Stimulated activated naive B cell treated with anti-CD40 and anti-IgM and Interleukin-4, amounts not matched to agents 10 μg/mL and 1 μg/mL and 100 μg/mL, for 72 hours (primary cell): Measurements from ENCODE around the gene SRRM3.
"Not testable (repeated sequence)": the region's sequence is repeated elsewhere in the genome, so short reads cannot be mapped to it uniquely, and the experiment has no call there.

Source experiments
- ATAC-seq, 2 donors: fragments of 150-1000 bp; cut with Tn5 transposase; replicated peaks; 2 replicates each; pipeline ENCODE4 v1.10.0; 2021; ENCODE audit warnings: moderate library complexity in 1 of 2
- DNase-seq: peaks from one replicate; pipeline ENCODE4 v3.0.0; 2021
- H3K27ac Mint-ChIP-seq: one replicate; pipeline ENCODE4 v1.8.0; 2022; ENCODE audit warnings: mild to moderate bottlenecking, mixed read lengths
- H3K27me3 Mint-ChIP-seq, 2 donors: one replicate each; pipeline ENCODE4 v1.8.0; 2022; ENCODE audit warnings: mixed read lengths in 2 of 2
- H3K36me3 Mint-ChIP-seq, 2 donors: one replicate each; pipeline ENCODE4 v1.8.0; 2022; ENCODE audit warnings: mixed read lengths in 2 of 2, mild to moderate bottlenecking in 1 of 2
- H3K4me1 Mint-ChIP-seq, 2 donors: one replicate each; pipeline ENCODE4 v1.8.0; 2022; ENCODE audit warnings: mixed read lengths in 2 of 2, mild to moderate bottlenecking in 1 of 2
- H3K4me3 Mint-ChIP-seq, 2 donors: one replicate each; pipeline ENCODE4 v1.8.0; 2022; ENCODE audit warnings: mild to moderate bottlenecking in 2 of 2, mixed read lengths in 2 of 2, moderate library complexity in 1 of 2
- H3K9me3 Mint-ChIP-seq, 2 donors: one replicate each; pipeline ENCODE4 v1.8.0; 2022; ENCODE audit warnings: mixed read lengths in 2 of 2, mild to moderate bottlenecking in 1 of 2

The SRRM3 gene

DNA sequence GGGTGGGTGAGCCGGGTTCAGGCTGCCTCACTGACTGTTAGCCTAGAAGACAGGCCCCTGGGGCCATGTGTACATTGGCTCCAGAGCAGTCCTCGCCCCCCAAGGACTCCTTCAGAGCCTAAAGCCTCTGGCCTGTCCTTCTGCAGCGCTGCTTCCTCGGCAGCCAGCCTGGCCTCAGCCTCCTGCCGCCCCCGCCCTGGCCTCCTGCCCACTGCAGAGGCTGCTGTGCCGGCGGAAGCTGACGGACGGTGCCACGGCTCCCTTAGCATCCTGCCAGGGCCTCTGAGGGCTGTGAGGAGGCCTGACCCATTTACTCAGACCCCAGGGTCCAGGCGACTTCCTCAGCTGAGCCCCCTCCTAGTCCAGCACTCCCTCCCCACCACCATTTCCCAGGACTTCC lies 4.9 kb downstream of the SRRM3 start:
- no peak for ATAC-seq
- no peaks in the 10 kb centered on the region for H3K4me1 Mint-ChIP-seq
- no peak overlapping the region for H3K4me3 Mint-ChIP-seq
- no peaks in the 10 kb centered on the region for H3K36me3 Mint-ChIP-seq
- peaks cover 36 to 60% of the 10 kb centered on the region in 2 donors for H3K27me3 Mint-ChIP-seq
- no peaks in the 10 kb centered on the region for H3K9me3 Mint-ChIP-seq
- DNase-seq, result no peak
- no peak overlapping the region for H3K27ac Mint-ChIP-seq

DNA sequence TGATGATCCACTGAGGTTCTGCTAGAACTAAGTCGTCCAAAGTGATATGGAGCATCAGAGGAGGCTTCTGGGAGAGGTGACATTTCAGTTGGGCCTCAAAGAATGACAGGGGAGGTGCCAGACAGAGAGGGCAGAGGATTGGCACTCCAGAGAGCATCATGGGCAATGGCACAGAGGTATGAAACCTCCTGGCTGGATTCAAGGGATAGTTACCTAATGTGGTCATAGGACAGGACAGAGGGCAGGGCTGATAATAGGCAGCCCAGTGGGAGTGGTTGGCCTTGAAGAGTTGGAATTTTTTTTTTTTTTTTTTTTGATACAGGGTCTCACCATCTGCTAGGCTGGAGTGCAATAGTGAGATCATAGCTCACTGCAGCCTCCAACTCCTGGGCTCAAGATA lies 7.6 kb downstream of the SRRM3 start:
- no peak overlapping the region for H3K4me3 Mint-ChIP-seq
- no peaks in the 10 kb centered on the region for H3K36me3 Mint-ChIP-seq
- no peak for ATAC-seq
- no peak for DNase-seq
- no peaks in the 10 kb centered on the region for H3K4me1 Mint-ChIP-seq
- H3K27me3 Mint-ChIP-seq, result peaks cover 21 to 48% of the 10 kb centered on the region in 2 donors
- H3K9me3 Mint-ChIP-seq, result no peaks in the 10 kb centered on the region
- H3K27ac Mint-ChIP-seq, result no peak overlapping the region

DNA sequence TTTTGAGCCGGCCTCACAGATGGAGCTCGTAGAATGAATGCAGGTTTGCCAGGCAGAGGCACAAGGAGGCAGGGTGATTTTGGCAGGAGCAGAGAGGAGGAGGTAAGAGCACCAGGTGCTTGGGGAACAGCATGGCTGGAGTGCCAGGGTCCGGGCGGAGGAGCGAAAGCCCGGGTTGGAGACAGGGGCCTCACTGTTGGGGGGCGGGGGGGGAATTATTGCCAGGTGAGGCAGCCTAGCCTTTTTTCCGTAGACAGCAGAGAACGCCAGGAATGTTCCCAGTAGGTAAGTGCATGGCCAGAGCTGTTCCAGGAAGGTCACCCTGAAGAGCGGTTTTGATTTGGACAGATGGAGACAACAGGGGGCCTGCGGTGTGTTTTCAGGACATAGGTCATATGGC lies 9.5 kb downstream of the SRRM3 start:
- H3K36me3 Mint-ChIP-seq, result no peaks in the 10 kb centered on the region
- ATAC-seq (no peak), DNase-seq (no peak)
- H3K9me3 Mint-ChIP-seq, result no peaks in the 10 kb centered on the region
- no peaks in the 10 kb centered on the region for H3K4me1 Mint-ChIP-seq
- H3K27me3 Mint-ChIP-seq, result peaks cover 8 to 39% of the 10 kb centered on the region in 2 donors
- no peak overlapping the region for H3K27ac Mint-ChIP-seq
- H3K4me3 Mint-ChIP-seq, result no peak overlapping the region

DNA sequence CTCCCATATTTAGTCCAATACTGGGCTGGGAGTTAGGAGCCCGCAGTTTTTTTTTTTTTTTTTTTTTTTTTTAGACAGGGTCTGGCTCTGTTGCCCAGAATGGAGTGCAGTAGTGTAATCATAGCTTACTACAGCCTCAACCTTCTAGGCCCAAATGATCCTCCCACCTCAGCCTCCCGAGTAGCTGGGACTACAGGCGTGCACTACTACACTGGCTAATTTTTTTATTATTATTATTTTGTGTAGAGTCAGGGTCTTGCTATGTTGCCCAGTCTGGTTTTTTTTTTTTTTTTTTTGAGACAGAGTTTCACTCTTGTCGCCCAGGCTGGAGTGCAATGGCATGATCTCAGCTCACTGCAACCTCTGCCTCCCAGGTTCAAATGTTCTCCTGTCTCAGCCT lies 13.7 kb downstream of the SRRM3 start:
- peaks cover 17 to 48% of the 10 kb centered on the region in 2 donors for H3K27me3 Mint-ChIP-seq
- H3K9me3 Mint-ChIP-seq, result not testable (repeated sequence)

DNA sequence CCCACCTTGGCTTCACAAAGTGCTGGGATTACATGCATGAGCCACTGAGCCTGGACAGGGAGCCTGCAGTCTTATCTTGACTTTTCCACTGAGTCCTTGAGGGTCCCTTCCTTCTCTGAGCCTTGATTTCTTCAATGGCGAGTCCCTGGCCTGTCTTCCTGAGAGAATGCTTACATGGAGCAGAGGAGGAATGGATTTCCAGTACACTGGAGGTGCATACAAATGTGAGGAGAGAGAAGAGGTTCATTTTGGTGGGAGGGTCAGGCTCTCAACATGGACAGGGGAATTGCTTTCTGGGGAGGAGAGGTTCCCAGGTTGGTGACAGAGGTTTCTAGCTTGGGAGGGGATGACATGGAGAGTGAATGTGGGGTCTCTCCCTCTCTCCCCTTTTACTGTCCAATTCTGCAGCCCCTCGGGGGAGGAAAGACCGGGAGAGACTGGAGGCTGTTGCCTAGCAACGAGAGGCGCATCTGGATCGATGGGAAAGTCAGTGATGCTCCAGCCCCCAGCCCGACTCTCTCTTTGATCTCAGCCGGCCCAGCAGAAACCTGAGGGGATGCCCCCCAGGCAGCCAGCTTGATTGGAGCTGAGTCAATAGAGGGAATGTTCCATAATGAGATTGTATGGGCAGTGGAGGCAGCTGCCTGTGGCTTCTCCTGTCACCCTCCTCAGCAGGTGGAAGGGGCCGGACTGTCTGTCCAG lies 14.8 kb downstream of the SRRM3 start:
- Mint-ChIP-seq H3K4me3 (no peak overlapping the region), H3K9me3 (no peaks in the 10 kb centered on the region)

More for the DNA sequence above, 13.7 kb downstream of the SRRM3 start:
- not testable (repeated sequence) for H3K4me1 Mint-ChIP-seq, H3K36me3 Mint-ChIP-seq, H3K27ac Mint-ChIP-seq, DNase-seq, H3K4me3 Mint-ChIP-seq, ATAC-seq

DNA sequence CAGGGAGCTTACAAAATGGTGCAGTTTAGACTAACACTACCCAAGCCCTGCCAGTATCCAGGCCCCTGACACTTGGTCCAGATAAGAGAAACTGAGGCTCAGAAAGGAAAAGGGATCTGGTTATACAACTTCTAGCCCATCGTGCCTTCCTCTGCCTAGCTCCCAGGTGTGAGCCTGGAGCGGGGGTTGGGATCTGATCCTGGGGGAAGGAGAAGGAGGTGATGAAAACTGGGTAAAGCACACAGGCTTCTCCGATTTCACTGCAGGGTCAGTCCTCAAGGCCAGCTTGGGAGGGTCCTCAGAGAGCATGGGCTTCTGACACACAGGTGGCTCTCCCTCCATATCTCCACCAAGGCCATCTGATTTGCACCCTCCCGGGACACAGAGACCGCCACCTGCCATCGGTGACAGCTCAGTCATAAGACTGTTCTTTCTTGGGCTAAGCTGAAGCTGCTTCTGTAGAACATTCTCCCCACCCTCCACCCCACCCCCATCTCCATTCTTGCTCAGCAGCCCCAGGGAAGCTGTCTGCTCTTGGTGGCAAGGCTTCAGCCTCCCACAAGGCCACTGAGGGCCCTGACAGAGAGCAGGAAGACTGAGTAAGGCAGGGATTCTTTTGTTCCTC lies 16.4 kb downstream of the SRRM3 start:
- Mint-ChIP-seq H3K4me3 (no peak overlapping the region), H3K4me1 (peaks cover 0 to 2% of the 10 kb centered on the region in 2 donors), H3K27ac (no peak overlapping the region), H3K27me3 (peaks cover 27 to 68% of the 10 kb centered on the region in 2 donors), H3K36me3 (no peaks in the 10 kb centered on the region), H3K9me3 (no peaks in the 10 kb centered on the region)
- ATAC-seq (no peak), DNase-seq (no peak)

More for the DNA sequence above, 14.8 kb downstream of the SRRM3 start:
- DNase-seq (no peak), ATAC-seq (no peak)
- no peak overlapping the region for H3K27ac Mint-ChIP-seq
- H3K36me3 Mint-ChIP-seq, result no peaks in the 10 kb centered on the region
- H3K4me1 Mint-ChIP-seq, result peaks cover 0 to 2% of the 10 kb centered on the region in 2 donors
- H3K27me3 Mint-ChIP-seq, result peaks cover 19 to 59% of the 10 kb centered on the region in 2 donors

DNA sequence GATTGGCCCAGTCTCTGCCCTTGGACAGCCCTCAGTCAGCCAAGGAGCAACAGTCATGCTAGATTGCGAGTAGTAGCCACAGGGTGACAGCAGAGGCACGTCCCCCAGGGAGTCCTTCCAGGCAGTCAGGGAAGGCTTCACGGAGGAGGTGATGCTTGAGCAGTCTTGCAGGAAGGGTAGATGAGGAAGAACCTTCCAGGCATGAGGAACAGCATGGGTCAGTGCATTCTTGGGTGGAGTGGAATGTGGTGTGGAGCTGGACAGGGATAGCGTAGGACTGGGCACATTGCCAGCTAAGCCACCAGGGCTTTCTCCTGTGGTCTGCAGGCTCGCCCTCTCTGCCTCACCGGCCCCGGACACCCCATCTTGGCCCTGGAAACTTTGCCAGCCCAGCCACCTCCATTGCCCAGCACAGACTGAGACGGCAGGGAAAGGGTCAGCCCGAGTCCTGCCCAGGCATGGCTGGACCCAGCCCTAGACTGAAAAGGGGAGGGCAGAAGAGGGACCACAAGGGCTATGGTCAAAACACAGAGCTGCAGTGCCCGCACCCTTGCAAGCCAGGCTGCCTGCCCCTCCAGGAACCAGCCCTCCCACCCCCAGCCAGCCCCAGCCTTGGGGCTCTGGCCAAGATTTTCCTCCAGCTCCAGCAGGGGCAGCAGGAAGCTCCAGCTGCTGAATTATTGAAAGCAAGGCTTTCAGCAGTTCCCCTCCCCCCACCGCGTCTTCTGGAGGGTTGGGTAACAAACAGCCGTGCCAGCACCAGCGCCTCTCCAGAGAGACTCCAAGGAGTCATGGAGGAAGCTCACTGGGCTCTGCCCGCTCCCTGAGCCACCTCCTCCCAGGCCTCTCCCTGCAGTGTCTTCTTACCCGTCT lies 18.7 kb downstream of the SRRM3 start:
- Mint-ChIP-seq H3K4me1 (peaks cover 0 to 2% of the 10 kb centered on the region in 2 donors), H3K4me3 (no peak overlapping the region), H3K9me3 (no peaks in the 10 kb centered on the region), H3K36me3 (no peaks in the 10 kb centered on the region), H3K27me3 (peaks cover 36 to 67% of the 10 kb centered on the region in 2 donors), H3K27ac (no peak overlapping the region)
- ATAC-seq (no peak), DNase-seq (no peak)

DNA sequence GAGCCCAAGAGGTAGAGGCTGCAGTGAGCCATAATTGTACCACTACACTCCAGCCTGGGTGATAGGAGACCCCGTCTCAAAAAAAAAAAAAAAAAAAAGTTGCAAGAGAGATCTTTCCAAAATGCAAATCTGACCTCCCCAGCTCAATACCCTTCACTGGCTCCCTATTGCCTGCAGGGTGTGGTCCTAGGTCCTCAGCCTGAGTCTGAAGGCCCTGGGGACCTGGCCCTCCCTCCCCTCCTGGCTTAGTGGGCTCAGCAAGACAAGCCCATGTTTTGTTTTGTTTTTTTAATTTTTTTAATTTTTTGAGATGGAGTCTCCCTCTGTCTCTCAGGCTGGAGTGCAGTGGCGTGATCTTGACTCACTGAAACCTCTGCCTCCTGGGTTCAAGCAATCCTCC lies 20.6 kb downstream of the SRRM3 start:
- peaks cover 0 to 2% of the 10 kb centered on the region in 2 donors for H3K4me1 Mint-ChIP-seq
- no peak for ATAC-seq
- no peak overlapping the region for H3K4me3 Mint-ChIP-seq
- peaks cover 0 to 3% of the 10 kb centered on the region in 2 donors for H3K9me3 Mint-ChIP-seq
- no peaks in the 10 kb centered on the region for H3K36me3 Mint-ChIP-seq
- H3K27ac Mint-ChIP-seq, result no peak overlapping the region
- no peak for DNase-seq
- peaks cover 37 to 68% of the 10 kb centered on the region in 2 donors for H3K27me3 Mint-ChIP-seq

DNA sequence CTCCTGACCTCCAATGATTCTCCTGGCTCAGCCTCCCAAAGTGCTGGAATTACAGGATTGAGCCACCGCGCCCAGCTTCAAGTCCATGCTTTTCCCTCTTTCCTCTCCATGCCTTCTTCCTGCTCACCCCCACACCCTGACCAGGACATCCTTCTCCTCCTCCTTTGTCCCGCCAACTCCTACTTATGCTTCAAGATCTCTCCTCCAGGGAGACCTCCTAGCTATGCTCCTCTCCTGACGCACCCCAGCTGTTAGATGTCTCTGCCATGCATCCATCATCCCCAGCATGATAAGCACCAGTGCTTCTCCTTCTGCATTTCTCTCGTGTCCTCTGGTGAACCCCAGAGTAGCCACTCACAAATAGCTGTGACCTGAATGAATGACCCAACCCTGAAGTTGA lies 21.1 kb downstream of the SRRM3 start:
- Mint-ChIP-seq H3K36me3 (no peaks in the 10 kb centered on the region), H3K27me3 (peaks cover 41 to 70% of the 10 kb centered on the region in 2 donors), H3K4me1 (peaks cover 0 to 2% of the 10 kb centered on the region in 2 donors), H3K27ac (no peak overlapping the region), H3K9me3 (peaks cover 0 to 5% of the 10 kb centered on the region in 2 donors), H3K4me3 (no peak overlapping the region)
- ATAC-seq, result no peak
- DNase-seq, result no peak

DNA sequence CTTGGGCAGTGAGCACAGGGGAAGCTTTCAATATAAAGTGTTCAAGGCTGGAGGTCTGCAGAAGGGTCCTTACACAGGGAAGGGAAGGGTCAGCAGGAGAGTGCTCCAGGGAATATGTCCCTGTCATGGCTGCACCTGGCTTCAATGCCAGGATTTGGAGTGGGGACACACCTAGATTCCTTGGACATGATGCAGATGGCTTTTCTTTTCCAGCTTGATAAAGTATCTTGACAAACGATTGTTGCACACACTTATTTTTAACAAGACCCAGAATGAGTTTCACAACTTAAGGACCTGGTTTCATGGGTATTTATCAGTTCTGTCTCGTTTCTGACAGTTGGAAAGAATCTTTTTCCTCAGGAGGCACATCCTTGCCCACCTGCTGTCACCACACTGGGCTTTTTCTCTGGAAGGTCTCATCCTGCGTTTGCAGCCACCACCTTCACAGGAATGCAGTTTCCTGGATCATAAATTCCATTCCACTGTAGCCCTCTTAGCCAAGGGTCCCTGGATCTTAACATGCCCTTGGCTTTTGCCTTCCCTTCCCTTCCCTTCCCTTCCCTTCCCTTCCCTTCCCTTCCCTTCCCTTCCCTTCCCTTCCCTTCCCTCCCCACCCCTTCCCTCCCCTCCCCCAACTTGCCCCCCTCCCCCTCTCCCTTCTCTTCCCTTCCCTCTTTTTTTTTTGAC lies 21.7 kb downstream of the SRRM3 start:
- no peak overlapping the region for H3K4me3 Mint-ChIP-seq
- peaks cover 41 to 70% of the 10 kb centered on the region in 2 donors for H3K27me3 Mint-ChIP-seq
- H3K4me1 Mint-ChIP-seq, result peaks cover 0 to 2% of the 10 kb centered on the region in 2 donors
- no peak overlapping the region for H3K27ac Mint-ChIP-seq
- no peaks in the 10 kb centered on the region for H3K36me3 Mint-ChIP-seq
- H3K9me3 Mint-ChIP-seq, result peaks cover 0 to 5% of the 10 kb centered on the region in 2 donors
- DNase-seq (no peak), ATAC-seq (no peak)

DNA sequence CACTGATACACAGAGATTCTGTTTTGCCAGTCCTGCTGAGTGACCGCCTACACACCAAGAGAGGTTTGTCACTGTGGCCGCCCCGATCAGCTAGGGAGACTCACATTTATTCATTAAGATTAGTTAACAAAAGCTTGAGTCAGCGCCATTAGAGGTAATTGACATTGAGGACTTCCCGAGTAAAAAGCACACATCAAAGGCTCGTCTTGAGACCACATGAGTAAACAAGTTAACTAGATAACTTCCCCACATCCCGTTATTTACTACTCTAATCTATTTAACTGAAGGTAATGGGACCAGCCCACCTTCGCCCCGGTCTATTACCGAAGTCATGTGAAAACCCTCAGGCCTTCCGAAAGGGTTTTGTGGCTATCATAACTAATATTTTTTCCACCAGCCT lies 23.0 kb downstream of the SRRM3 start:
- DNase-seq (no peak), ATAC-seq (no peak)
- H3K27ac Mint-ChIP-seq, result no peak overlapping the region
- peaks cover 0 to 5% of the 10 kb centered on the region in 2 donors for H3K9me3 Mint-ChIP-seq
- peaks cover 0 to 2% of the 10 kb centered on the region in 2 donors for H3K4me1 Mint-ChIP-seq
- H3K27me3 Mint-ChIP-seq, result peaks cover 36 to 66% of the 10 kb centered on the region in 2 donors
- H3K36me3 Mint-ChIP-seq, result no peaks in the 10 kb centered on the region
- H3K4me3 Mint-ChIP-seq, result no peak overlapping the region

DNA sequence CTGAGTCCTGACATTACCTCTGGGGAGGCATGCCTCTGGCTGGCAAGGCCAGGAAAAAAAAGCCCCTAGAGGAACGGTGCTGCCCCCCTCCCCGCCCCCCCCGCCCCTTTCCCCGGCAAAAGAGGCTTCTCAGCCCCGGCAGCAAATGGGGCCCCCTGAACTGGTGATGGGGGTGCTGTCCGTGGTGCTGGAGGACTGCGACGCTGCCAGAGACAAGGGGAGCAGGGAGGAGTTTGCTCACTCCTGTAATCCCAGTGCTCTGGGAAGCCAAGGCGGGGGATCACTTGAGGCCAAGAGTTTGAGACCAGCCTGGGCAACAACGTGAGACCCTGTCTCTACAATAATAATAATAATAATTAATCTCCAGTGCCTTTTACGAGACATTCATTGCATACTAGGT lies 23.7 kb downstream of the SRRM3 start:
- H3K36me3 Mint-ChIP-seq, result no peaks in the 10 kb centered on the region
- peaks cover 36 to 66% of the 10 kb centered on the region in 2 donors for H3K27me3 Mint-ChIP-seq

DNA sequence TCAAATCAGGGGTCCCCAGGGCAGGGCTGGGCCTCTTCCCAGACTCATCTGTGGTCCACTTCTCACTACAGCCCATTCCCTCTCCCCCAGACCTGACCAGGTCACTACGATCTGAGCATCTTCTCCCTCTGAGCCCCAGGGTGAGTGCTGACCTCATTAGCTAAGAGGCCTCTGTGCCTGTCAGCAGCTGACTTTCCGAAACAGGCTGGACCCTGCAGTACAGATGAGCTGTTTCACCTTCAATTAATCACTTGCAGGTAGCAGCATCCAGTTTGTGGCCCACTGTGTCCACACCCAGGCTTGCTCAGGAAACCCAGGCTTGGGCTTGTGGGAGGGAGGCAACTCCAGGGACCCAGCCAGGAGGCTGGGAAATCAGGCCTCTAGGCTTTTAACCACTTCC lies 24.3 kb downstream of the SRRM3 start:
- DNase-seq (no peak), ATAC-seq (no peak)
- H3K36me3 Mint-ChIP-seq, result no peaks in the 10 kb centered on the region
- peaks cover 0 to 5% of the 10 kb centered on the region in 2 donors for H3K9me3 Mint-ChIP-seq
- no peaks in the 10 kb centered on the region for H3K4me1 Mint-ChIP-seq
- H3K27ac Mint-ChIP-seq, result no peak overlapping the region
- H3K4me3 Mint-ChIP-seq, result no peak overlapping the region
- peaks cover 39 to 64% of the 10 kb centered on the region in 2 donors for H3K27me3 Mint-ChIP-seq

More for the DNA sequence above, 23.7 kb downstream of the SRRM3 start:
- Mint-ChIP-seq H3K27ac (no peak overlapping the region), H3K4me3 (no peak overlapping the region), H3K9me3 (peaks cover 0 to 5% of the 10 kb centered on the region in 2 donors), H3K4me1 (no peaks in the 10 kb centered on the region)
- DNase-seq (no peak), ATAC-seq (no peak)

DNA sequence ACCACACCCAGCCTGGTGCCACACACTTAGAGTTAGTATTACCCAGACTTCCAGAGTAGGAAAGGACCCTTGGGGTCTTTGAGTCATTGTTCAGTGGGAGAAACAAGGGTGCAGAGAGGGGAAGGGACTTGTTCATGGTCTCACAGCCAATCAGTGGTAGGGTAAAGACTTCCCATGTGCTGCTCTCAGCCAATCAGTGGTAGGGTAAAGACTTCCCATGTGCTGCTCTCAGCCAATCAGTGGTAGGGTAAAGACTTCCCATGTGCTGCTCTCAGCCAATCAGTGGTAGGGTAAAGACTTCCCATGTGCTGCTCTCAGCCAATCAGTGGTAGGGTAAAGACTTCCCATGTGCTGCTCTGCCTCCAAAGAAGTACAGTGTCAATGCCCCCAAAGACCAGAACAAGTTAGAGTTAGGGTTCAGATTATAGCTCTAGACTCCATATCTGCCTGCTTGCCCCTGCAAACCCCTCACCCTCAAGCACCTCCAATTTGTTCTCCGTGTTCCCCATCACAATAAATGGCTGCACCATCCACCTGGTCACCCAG lies 25.3 kb downstream of the SRRM3 start:
- peaks cover 43 to 65% of the 10 kb centered on the region in 2 donors for H3K27me3 Mint-ChIP-seq
- not testable (repeated sequence) for H3K27ac Mint-ChIP-seq, H3K9me3 Mint-ChIP-seq, H3K4me3 Mint-ChIP-seq, ATAC-seq, DNase-seq, H3K4me1 Mint-ChIP-seq, H3K36me3 Mint-ChIP-seq
